Stimulated activated CD8-positive, alpha-beta memory T cell treated with anti-CD3 and anti-CD28 coated beads, Interleukin-15, amount 100 ng/mL, for 48 hours (primary cell): ENCODE results near the gene MBNL2.

Source experiments
- DNase-seq, 2 donors: peaks; one replicate each; pipeline ENCODE4 v3.0.0-alpha.2; 2020; ENCODE audit warnings: low read depth in 2 of 2

The MBNL2 gene

GRCh38 chr13:97301382-97302095 is 79.4 kb downstream of the MBNL2 start:
- no peak for DNase-seq

- DNase-seq = no peak
Measured at GRCh38 chr13:97302611-97303010, 80.5 kb downstream of the MBNL2 start.

GRCh38 chr13:97306106-97306505 is 84.0 kb downstream of the MBNL2 start:
- DNase-seq = no peak

GRCh38 chr13:97306645-97307044 is 84.5 kb downstream of the MBNL2 start:
- DNase-seq = no peak

- DNase-seq = no peak
Measured at GRCh38 chr13:97307118-97307881, 85.2 kb downstream of the MBNL2 start.

- DNase-seq = no peak
Measured at GRCh38 chr13:97307882-97308624, 85.9 kb downstream of the MBNL2 start.

- no peak for DNase-seq
Measured at GRCh38 chr13:97308735-97309429, 86.7 kb downstream of the MBNL2 start.

GRCh38 chr13:97310809-97311436 is 88.8 kb downstream of the MBNL2 start:
- no peak for DNase-seq

- DNase-seq = no peak
Measured at GRCh38 chr13:97311956-97312355, 89.8 kb downstream of the MBNL2 start.

- no peak for DNase-seq
Measured at GRCh38 chr13:97313551-97314260, 91.6 kb downstream of the MBNL2 start.

GRCh38 chr13:97316390-97316789 is 94.3 kb downstream of the MBNL2 start:
- no peak for DNase-seq

- no peak for DNase-seq
Measured at GRCh38 chr13:97317933-97318332, 95.8 kb downstream of the MBNL2 start.

GRCh38 chr13:97318532-97318931 is 96.4 kb downstream of the MBNL2 start:
- DNase-seq = no peak

GRCh38 chr13:97319113-97319720 is 97.1 kb downstream of the MBNL2 start:
- DNase-seq = no peak

- DNase-seq = no peak
Measured at GRCh38 chr13:97321101-97321500, 99.0 kb downstream of the MBNL2 start.

- no peak for DNase-seq
Measured at GRCh38 chr13:97321616-97322321, 99.6 kb downstream of the MBNL2 start.

- no peak for DNase-seq
Measured at GRCh38 chr13:97322740-97323342, 100.7 kb downstream of the MBNL2 start.

GRCh38 chr13:97324115-97324514 is 102.0 kb downstream of the MBNL2 start:
- no peak for DNase-seq

GRCh38 chr13:97325738-97326137 is 103.6 kb downstream of the MBNL2 start:
- DNase-seq = no peak
